HG03066 (cell line): Measurements from ENCODE around the gene CD79A.
"Not testable (repeated sequence)": the region's sequence is repeated elsewhere in the genome, so short reads cannot be mapped to it uniquely, and the experiment has no call there.

Experiments
- ATAC-seq: cut with Tn5 transposase; IDR thresholded peaks from one replicate; pipeline ENCODE4 v1.9.1; 2021; ENCODE audit warnings: low read depth; ENCODE audit not compliant: unreplicated experiment

The CD79A gene

GRCh38 chr19:41904118-41904870 lies 27.2 kb downstream of the CD79A start:
- ATAC-seq, result no peak

- no peak for ATAC-seq
Measured at GRCh38 chr19:41905273-41906002, 28.4 kb downstream of the CD79A start.

- no peak for ATAC-seq
Measured at GRCh38 chr19:41906271-41906670, 29.2 kb downstream of the CD79A start.

GRCh38 chr19:41906916-41907680 lies 30.0 kb downstream of the CD79A start:
- no peak for ATAC-seq

GRCh38 chr19:41907994-41908615 lies 31.0 kb downstream of the CD79A start:
- no peak for ATAC-seq

- no peak for ATAC-seq
Measured at GRCh38 chr19:41908724-41909464, 31.8 kb downstream of the CD79A start.

- ATAC-seq, result no peak
Measured at GRCh38 chr19:41909706-41910105, 32.6 kb downstream of the CD79A start.

GRCh38 chr19:41910240-41910991 lies 33.3 kb downstream of the CD79A start:
- no peak for ATAC-seq

- no peak for ATAC-seq
Measured at GRCh38 chr19:41910992-41911888, 34.2 kb downstream of the CD79A start.

GRCh38 chr19:41911889-41912731 lies 35.0 kb downstream of the CD79A start:
- ATAC-seq, result no peak

GRCh38 chr19:41912899-41913537 lies 35.9 kb downstream of the CD79A start:
- ATAC-seq, result no peak

- ATAC-seq, result no peak
Measured at GRCh38 chr19:41913538-41914423, 36.7 kb downstream of the CD79A start.

- ATAC-seq, result not testable (repeated sequence)
Measured at GRCh38 chr19:41914424-41914834, 37.4 kb downstream of the CD79A start.

- ATAC-seq, result no peak
Measured at GRCh38 chr19:41915021-41915775, 38.1 kb downstream of the CD79A start.

- ATAC-seq, result no peak
Measured at GRCh38 chr19:41915776-41916414, 38.8 kb downstream of the CD79A start.
